Activated naive CD4-positive, alpha-beta T cell treated with anti-CD3 and anti-CD28 coated beads, Interleukin-2, amount 50 U/mL, for 72 hours (primary cell): ENCODE measurements around the gene HOXB4. TPM values are rescaled to one million over a fixed set of nuclear protein-coding genes. Genes with fewer than 3 reads are reported as not detected.

Experiments
- ATAC-seq, 2 donors: fragments of 150-1000 bp; cut with Tn5 transposase; 2 replicates each; pipeline ENCODE4 v1.10.0; 2021; ENCODE audit warnings: mild to moderate bottlenecking in 2 of 2, moderate library complexity in 2 of 2
- DNase-seq, 2 donors: peaks; one replicate each; pipeline ENCODE4 v3.0.0; 2021 to 2022; ENCODE audit warnings: low spot score in 2 of 2
- H3K27ac Mint-ChIP-seq, 2 donors: one replicate each; pipeline ENCODE4 v1.8.0; 2022; ENCODE audit warnings: mild to moderate bottlenecking in 2 of 2, mixed read lengths in 2 of 2
- H3K36me3 Mint-ChIP-seq, 2 donors: one replicate each; pipeline ENCODE4 v1.8.0; 2022; ENCODE audit warnings: mixed read lengths in 2 of 2
- H3K9me3 Mint-ChIP-seq, 2 donors: one replicate each; pipeline ENCODE4 v1.8.0; 2022; ENCODE audit warnings: mixed read lengths in 2 of 2
- total RNA-seq, 2 donors: library from RNA; stranded (reverse); gene quantifications; one replicate each; pipeline ENCODE4 v1.2.3, GENCODE V29; 2022

HOXB4 gene
- total RNA-seq, 2 donors from 2014 or later = 0.89 to 3.0 TPM

DNA sequence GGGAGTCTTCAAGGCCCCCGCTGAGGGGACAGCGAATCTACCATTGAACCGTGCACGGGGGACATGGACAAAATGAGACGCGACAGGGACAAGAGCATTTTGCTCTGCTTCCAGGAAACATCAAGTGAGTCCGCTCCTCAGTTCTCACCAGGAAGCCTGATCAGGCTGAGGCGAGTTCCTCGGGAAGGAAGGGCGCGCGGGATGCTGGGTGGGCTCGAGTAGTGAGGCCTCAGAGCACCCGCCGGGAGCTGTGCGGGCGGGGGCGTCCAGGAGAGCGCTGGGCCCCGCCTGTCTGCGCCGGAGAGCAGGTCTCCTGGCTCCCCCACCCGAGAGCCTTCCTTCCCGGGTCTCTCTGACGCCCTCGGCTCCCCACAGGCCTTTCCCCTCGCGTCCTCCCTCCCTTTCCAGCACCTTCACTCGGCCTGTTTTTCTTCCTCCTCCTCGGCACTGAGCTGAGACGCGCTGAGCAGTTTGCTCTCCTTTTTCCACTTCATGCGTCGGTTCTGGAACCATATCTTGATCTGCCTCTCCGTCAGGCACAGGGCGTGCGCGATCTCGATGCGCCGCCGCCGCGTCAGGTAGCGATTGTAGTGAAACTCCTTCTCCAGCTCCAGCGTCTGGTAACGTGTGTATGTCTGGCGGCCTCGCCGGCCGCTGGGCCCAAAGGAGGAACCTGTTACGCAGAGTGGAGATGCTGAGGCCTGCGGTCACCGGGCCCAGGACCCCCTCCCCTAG is 18.0 kb upstream of the HOXB4 start:
- H3K27ac Mint-ChIP-seq = no peak overlapping the region
- no peaks in the 10 kb centered on the region for H3K9me3 Mint-ChIP-seq
- ATAC-seq (peak in 1 of 2 donors; percentile 45), DNase-seq (peak in 1 of 2 donors; percentile 61)
- H3K36me3 Mint-ChIP-seq = peaks cover 0 to 4% of the 10 kb centered on the region in 2 donors

DNA sequence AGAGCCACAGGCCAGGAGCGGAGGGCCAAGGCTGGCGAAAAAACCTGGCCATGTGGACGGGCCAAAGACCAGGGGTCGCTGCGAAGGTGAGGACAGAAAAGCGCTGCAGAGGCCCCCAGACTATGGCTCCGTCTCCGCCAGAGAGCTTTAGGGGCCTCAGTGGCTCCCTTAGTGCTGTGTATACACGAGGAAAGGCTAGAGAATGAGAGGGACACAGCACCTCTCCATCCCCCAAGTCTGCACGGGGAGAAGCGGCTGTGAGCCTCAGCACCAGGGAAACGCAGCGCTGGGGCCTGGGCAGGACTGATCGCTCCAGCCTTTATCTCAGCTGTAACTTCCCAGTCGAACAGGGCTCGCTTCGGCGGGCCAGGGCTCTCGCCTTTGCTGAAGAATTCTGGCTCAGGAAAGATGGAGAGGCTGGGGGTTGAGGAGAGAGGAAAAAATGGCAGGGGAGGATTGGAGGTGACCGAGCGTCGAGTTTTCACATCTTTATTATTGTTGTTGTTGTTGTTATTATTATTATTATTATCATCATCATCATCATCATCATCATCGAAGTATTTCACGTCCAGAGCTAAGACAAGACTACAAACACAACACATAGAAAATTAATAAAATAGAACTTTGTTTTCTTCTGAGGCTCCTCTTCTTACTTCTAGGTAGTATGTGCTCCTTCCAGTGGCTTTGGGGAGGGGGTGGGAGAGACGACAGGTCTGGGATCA is 17.3 kb upstream of the HOXB4 start:
- DNase-seq (no peak), ATAC-seq (no peak)
- Mint-ChIP-seq H3K36me3 (peaks cover 0 to 4% of the 10 kb centered on the region in 2 donors), H3K9me3 (no peaks in the 10 kb centered on the region), H3K27ac (no peak overlapping the region)

DNA sequence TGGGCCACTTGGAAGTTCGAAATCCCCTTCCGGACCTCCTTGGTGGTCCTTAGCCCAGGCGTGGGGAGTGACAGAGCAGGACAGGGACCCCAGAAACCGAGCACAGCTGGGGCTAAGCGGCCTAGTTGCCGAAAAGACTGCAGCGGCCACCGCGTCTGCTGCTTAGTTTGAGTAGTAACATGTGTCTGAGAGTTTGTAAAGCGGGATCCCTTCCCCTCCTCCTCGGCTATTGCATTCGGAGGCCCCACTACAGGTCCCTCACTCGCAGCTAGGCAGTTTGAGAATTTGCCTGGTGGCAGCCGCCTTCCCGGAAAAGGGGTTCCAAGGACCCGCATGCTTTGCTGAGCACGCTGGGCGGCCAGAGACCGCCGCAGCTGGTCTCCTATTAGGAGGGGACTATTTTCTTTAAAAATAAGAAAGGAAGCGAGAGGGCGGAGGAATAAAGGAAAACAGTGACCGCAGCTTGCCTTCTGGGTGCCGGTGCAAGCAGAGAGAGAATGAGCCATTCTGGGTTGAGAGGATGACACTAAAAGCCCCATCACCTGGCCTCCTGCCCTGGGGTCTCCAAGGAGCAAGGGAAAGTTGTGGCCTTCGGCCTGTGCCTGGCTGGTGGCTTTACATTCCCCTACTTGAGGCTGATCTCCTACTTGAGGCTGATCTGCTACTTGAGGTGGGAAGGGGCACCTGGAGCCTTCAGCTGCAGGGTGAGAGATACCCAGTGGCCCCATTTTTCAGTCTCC is 16.6 kb upstream of the HOXB4 start:
- H3K36me3 Mint-ChIP-seq = peaks cover 0 to 4% of the 10 kb centered on the region in 2 donors
- no peak for ATAC-seq

DNA sequence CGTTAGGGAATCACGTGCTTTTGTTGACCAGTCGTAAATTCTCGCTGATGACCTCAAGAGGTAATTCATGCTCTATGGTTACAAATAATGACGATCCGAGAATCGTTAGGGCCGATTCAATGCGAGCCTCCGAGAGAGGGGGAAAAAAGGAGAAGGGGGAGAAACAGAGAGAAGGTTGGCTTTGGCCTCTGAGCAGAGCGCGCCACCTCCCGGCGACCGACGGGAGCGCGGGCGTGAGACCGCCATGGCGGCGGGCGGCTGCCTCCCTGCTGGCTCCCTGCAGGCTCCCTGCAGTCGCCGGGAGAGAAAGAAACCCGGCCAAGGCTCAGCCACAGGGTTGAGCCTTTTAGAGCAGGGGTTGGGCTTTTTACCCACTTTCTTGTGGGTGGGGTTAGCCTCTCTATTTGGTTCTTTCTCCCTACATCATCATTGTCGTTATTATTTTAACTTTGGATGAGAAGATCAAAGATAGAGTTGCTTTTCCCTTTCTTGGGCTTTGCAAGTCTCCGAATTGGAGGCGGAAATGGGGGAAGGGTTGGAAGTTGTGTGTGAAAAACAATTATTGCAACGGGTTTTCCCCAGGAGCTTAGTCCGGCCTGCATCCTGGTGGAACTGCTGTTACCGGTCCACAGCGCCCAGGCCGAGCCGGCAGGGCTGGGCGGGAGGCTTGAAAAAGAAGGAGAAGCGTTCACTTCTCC is 15.8 kb upstream of the HOXB4 start:
- no peaks in the 10 kb centered on the region for H3K9me3 Mint-ChIP-seq
- ATAC-seq = peak; percentile 65 to 66
- DNase-seq = peak; percentile 72 to 95

More for the DNA sequence above, 16.6 kb upstream of the HOXB4 start:
- no peak for DNase-seq
- Mint-ChIP-seq H3K27ac (no peak overlapping the region), H3K9me3 (no peaks in the 10 kb centered on the region)

DNA sequence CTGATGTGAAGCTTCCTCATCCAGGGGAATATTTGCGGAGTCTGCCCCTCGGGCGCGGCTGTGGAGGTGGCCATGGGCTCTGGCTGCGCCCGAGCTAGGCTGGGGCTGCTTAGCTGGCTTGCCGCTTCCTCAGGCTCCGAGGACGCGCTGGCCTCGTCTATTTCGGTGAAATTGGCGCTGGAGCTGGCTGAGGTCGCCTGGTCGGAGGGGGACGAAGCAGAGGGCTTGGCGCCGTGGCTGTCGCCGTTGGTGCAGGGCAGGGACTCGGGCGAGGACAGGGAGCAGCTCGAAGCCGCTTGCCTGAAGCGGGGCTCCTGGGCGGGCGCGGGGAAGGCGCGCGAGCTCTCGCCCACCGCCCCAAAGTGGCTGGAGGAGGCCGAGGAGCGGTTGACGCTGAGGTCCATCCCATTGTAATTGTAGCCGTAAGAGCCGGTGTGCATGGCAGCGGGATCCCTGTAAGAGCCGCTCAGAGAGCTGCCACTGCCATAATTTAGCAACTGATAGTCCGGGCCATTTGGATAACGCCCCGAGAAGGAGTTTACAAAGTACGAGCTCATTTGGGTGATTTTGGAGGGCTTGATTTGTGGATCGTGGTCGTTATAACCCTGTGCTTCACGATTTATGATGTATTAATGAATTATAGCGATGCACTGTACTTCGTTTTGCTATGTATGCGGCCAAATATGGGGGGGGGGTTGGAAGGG is 15.1 kb upstream of the HOXB4 start, which contains the start of gene HOXB5:
Gene HOXB5 (minus strand): TSS at position 654 of the 704 bp plus-strand sequence. CDS start 97 bp downstream, at position 557.
- Mint-ChIP-seq H3K27ac (no peak within 1 kb of the TSS), H3K36me3 (peaks cover 0 to 4% of the 10 kb centered on the region in 2 donors), H3K9me3 (no peaks in the 10 kb centered on the region)
- ATAC-seq = peak; percentile 32 to 42
- no peak for DNase-seq

More for the DNA sequence above, 15.8 kb upstream of the HOXB4 start:
- H3K36me3 Mint-ChIP-seq = peaks cover 0 to 4% of the 10 kb centered on the region in 2 donors
- no peak overlapping the region for H3K27ac Mint-ChIP-seq

DNA sequence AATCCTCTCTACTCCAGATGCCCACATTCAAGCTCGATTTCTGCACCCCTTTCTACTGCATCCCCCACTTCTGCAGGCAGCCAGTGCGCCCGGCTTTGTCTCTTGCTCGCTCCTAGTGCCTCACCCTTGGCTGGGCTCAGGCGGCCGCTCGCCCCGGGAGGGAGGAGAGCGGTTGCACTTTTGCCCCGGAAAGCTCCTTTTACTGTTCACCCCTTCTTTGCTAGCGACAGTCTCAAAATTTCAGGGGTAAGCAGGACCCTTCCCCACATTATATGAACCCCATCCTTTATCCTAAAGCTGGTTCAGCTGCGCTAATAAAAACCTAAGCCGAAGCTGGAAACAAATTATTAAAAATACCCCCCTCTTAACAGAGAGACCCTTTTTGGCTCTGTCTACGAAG is 14.4 kb upstream of the HOXB4 start:
- H3K36me3 Mint-ChIP-seq = peaks cover 0 to 4% of the 10 kb centered on the region in 2 donors
- ATAC-seq = peak in 1 of 2 donors; percentile 35
- no peak for DNase-seq
- no peak overlapping the region for H3K27ac Mint-ChIP-seq
- H3K9me3 Mint-ChIP-seq = no peaks in the 10 kb centered on the region

DNA sequence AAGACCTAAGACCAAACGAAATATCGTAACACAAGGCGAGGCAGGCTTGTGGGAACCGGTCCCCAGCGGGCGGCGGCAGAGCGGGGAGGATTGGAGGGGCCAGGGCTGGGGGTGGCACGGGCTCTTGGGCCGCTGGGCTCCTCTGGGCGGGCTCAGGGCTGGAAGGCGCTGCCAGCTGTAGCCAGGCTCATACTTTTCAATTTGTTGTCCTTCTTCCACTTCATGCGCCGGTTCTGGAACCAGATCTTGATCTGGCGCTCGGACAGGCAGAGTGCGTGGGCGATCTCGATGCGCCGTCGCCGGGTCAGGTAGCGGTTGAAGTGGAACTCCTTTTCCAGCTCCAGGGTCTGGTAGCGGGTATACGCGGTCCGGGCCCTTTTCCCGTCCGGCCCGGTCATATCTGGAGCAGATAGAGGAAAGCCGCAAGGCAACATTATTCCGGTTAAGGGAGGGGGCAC is 13.9 kb upstream of the HOXB4 start:
- no peak for DNase-seq
- Mint-ChIP-seq H3K9me3 (no peaks in the 10 kb centered on the region), H3K36me3 (peaks cover 0 to 4% of the 10 kb centered on the region in 2 donors)

DNA sequence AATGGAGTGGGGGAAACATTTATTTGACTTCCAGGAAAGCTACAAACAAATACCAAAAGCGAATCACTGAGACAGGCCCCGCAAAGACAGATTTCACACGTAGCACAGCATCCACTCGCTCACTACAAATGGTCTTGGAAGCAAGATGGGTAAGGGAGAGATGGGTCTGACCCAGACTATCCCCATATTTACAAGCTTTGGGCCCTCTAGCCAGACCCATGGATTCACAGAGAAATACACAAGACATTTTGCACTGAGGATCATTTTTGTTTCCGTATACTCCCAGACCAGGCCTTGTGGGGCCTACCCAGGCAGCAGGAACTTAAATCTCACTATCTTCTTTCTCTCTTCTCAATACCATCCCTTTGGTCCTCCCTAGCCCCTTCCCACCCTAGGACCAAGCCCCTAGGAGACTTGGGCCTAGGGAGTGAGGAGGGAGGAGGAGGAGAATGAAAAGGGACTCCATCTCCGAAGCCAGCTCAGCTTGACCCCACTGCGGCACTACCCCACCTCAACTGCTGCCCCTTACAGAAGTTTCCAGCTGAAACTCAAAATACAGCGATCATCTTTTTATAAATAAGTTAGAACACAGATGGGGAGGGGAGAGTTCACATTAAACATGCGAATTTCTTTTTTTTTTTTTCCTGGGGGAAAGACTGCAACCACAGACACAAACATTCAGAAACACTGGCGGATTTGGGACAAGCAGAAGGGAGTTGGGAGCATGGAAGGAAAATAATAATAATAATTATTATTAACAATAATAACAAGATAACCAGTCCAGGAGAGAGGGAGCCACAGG is 13.3 kb upstream of the HOXB4 start:
- ATAC-seq (no peak), DNase-seq (no peak)
- Mint-ChIP-seq H3K36me3 (peaks cover 0 to 4% of the 10 kb centered on the region in 2 donors), H3K27ac (no peak overlapping the region), H3K9me3 (no peaks in the 10 kb centered on the region)

More for the DNA sequence above, 13.9 kb upstream of the HOXB4 start:
- no peak overlapping the region for H3K27ac Mint-ChIP-seq
- no peak for ATAC-seq

DNA sequence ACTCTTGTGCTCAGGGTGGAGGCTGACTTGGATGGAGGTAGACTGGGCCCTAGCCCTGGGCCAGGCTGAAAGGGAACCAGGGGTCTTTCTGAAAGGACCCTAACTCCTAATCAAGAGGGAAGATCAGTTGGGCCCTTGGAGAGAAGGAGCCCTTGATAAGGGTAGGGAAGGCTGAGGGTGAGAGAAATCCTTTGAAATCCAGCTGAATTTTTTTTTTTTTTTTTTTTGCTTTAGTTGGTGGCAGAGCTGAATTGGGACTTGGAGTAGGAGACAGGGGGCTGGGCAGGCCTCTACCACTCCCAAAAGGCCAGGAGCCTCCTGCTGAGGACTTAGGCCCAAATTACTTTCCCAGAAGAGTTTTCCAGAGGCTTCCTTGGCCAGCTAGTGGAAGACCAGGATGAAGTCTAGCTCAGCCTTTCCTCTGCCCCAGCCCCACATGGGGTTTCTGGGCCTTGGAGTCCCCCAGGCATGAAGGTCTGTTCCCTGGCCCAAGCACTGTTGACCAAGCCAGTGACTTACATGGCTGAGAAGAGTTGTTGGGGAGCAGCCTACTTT is 12.5 kb upstream of the HOXB4 start:
- Mint-ChIP-seq H3K27ac (no peak overlapping the region), H3K36me3 (peaks cover 4% of the 10 kb centered on the region in 2 donors), H3K9me3 (no peaks in the 10 kb centered on the region)
- DNase-seq = no peak
- ATAC-seq = no peak

DNA sequence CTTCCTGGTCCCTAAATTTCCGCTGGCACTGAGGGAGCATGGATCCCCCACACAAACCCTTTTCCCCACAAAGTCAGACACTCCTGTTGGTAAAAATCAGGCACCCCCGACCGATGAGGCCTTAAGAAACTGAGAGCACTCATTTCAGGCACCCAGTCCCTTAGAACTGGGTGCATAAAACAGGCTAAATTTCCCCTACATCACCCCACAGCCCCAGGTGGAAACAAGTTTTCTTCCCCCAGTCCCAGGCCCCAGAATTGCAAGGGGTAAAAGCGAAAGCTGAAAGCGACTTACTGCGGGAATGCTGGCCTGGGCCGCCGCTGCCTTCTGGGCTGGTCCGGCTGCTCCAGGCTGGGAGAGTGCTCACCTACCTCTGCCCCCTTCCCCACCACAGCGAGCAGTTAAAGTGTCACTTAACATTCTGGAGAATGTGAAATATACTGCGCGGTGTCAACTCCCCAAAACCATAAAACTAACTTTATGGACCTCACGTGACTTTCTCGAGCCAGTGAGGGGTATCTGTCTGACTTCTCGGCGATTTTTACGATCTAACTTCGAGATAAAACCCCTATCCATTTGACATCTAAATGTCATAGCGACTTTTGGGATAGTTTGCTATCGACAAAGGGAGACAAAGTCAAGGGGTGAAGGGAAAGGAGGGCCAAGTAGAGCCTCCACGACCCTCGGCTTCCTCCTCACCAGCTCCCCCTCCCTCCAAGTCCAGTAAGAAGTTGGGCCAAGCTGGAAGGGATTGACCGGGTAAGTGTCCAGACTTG is 11.9 kb upstream of the HOXB4 start, which contains the start of gene HOXB3:
Gene HOXB3 (minus strand): TSS at position 411 of the 776 bp plus-strand sequence. CDS start 37,767 bp downstream, outside the sequence.
- ATAC-seq = no peak
- Mint-ChIP-seq H3K9me3 (no peaks in the 10 kb centered on the region), H3K36me3 (peaks cover 0 to 4% of the 10 kb centered on the region in 2 donors), H3K27ac (no peak within 1 kb of the TSS)
- DNase-seq = no peak

DNA sequence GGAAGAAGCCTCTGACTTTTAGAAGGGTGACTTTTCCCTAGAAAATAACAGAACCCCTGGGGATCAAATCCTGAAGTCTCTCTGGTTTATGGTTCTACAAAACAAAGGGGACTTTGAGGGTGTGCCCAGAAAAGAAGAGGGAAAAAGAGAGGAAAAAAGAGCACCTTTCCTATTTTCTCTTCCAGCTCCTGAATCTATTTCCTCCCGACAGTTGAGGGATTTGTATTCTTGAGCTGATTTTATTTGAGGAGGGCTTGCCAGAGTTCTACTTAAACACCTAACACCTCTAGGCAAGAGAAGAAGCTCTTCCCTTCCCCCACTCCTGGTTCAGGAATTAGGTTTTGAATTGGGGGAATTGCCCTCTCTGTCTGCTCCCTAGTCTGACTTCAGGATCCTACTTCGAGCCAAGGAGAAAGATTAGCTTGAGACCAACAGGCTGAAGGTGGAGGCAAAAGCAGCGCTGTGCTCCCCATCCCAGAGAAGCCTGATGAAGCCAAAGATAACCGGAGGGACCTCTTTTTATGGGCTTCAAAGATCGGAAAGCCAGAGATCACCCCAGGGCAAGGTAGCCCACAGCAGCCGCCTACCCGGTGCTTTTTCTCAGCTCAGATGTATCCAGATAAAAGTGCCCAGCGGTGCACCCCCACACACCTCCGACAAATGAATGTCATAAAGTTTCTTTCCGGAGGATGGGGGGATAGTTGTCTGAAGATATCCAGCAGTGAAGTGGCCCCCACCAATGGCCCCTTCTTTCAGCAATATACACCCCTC is 11.1 kb upstream of the HOXB4 start:
- Mint-ChIP-seq H3K36me3 (peaks cover 0 to 4% of the 10 kb centered on the region in 2 donors), H3K9me3 (no peaks in the 10 kb centered on the region), H3K27ac (no peak overlapping the region)
- ATAC-seq (no peak), DNase-seq (no peak)

DNA sequence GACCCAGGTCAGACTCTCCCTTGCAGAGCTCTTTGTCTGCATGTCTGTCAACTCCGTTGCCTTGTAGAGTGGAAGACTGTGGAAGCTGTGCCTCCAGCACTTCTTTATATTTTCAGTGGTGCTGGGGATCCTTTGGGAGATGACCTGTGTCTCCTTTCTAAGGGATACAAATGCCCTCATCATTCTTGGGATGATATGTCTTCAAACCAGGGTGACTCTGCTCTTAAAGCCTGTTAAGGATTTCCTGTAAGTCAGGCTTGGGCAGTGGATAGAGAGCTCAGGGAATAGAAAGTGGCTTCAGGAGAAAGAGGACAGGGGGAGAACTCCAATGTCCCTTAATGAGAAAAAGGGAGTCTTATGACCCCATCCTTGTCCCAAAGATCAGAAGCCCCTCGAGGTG is 10.4 kb upstream of the HOXB4 start:
- no peak overlapping the region for H3K27ac Mint-ChIP-seq
- DNase-seq (no peak), ATAC-seq (no peak)
- no peaks in the 10 kb centered on the region for H3K9me3 Mint-ChIP-seq
- H3K36me3 Mint-ChIP-seq = peaks cover 0 to 4% of the 10 kb centered on the region in 2 donors

DNA sequence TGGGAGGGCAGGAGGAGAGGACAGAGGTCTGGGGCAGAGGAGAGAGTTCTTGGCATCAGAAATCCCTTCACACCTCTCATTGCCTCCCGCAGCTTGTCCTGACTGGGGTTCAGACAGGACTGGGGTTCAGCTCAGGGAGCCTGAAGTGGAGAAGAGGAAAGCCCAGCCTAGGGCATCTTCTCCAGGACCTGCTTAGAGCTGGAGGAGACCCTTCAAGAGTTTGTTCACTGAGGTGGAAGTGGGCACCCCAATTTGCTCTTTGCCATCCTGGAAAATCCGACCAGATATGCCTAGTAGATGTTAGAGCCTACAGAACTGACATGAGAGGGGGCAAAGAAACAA is 9.9 kb upstream of the HOXB4 start:
- no peaks in the 10 kb centered on the region for H3K9me3 Mint-ChIP-seq
- no peak overlapping the region for H3K27ac Mint-ChIP-seq
- ATAC-seq (no peak), DNase-seq (no peak)
- H3K36me3 Mint-ChIP-seq = peaks cover 0 to 4% of the 10 kb centered on the region in 2 donors
